Activated naive CD8-positive, alpha-beta T cell treated with anti-CD3 and anti-CD28 coated beads, Interleukin-2, amount 50 U/mL, for 24 hours (primary cell): Measurements from ENCODE around the gene TENT4A.

Experiments used
- ATAC-seq: fragments of 150-1000 bp; cut with Tn5 transposase; one replicate; pipeline ENCODE4 v1.10.0; 2021
- DNase-seq: peaks from one replicate; pipeline ENCODE4 v3.0.0; 2021
- H3K27ac Mint-ChIP-seq: one replicate; pipeline ENCODE4 v1.8.0; 2021; ENCODE audit warnings: mild to moderate bottlenecking, mixed read lengths
- H3K27me3 Mint-ChIP-seq: one replicate; pipeline ENCODE4 v1.8.0; 2021; ENCODE audit warnings: mixed read lengths
- H3K36me3 Mint-ChIP-seq: one replicate; pipeline ENCODE4 v1.8.0; 2021; ENCODE audit warnings: low read depth, mixed read lengths
- H3K4me1 Mint-ChIP-seq: one replicate; pipeline ENCODE4 v1.8.0; 2021; ENCODE audit warnings: mixed read lengths
- H3K4me3 Mint-ChIP-seq: one replicate; pipeline ENCODE4 v1.8.0; 2021; ENCODE audit warnings: mild to moderate bottlenecking, moderate library complexity, mixed read lengths
- H3K9me3 Mint-ChIP-seq: one replicate; pipeline ENCODE4 v1.8.0; 2021; ENCODE audit warnings: mixed read lengths

Gene TENT4A

GRCh38 chr5:6805841-6806240, 92.6 kb downstream of the TENT4A start:
- H3K9me3 Mint-ChIP-seq, result peaks cover 15% of the 10 kb centered on the region
- ATAC-seq, result no peak
- no peaks in the 10 kb centered on the region for H3K36me3 Mint-ChIP-seq
- H3K27me3 Mint-ChIP-seq, result peaks cover 6% of the 10 kb centered on the region
- DNase-seq, result no peak
- H3K4me1 Mint-ChIP-seq, result no peaks in the 10 kb centered on the region
- H3K27ac Mint-ChIP-seq, result no peak overlapping the region
- no peak overlapping the region for H3K4me3 Mint-ChIP-seq
